Osteocyte (in vitro differentiated cells): ENCODE data around the gene TMEM239. TPM values are rescaled to one million over a fixed set of nuclear protein-coding genes. Genes with fewer than 3 reads are reported as not detected.
"Not testable (repeated sequence)": the region's sequence is repeated elsewhere in the genome, so short reads cannot be mapped to it uniquely, and the experiment has no call there.

Source experiments
- DNase-seq: peaks from one replicate; pipeline ENCODE4 v3.0.0; 2021; ENCODE audit warnings: mixed read lengths; ENCODE audit not compliant: unreplicated experiment; ENCODE audit errors: extremely low spot score
- H3K27ac Mint-ChIP-seq: one replicate; pipeline ENCODE4 v1.8.0; 2021; ENCODE audit warnings: mild to moderate bottlenecking, mixed read lengths; ENCODE audit not compliant: unreplicated experiment
- H3K27me3 Mint-ChIP-seq: one replicate; pipeline ENCODE4 v1.8.0; 2021; ENCODE audit warnings: mixed read lengths; ENCODE audit not compliant: unreplicated experiment
- H3K36me3 Mint-ChIP-seq: one replicate; pipeline ENCODE4 v1.8.0; 2021; ENCODE audit warnings: mixed read lengths; ENCODE audit not compliant: unreplicated experiment
- H3K4me1 Mint-ChIP-seq: one replicate; pipeline ENCODE4 v1.8.0; 2021; ENCODE audit warnings: mixed read lengths; ENCODE audit not compliant: unreplicated experiment
- H3K4me3 Mint-ChIP-seq: one replicate; pipeline ENCODE4 v1.8.0; 2021; ENCODE audit warnings: mild to moderate bottlenecking, moderate library complexity, mixed read lengths; ENCODE audit not compliant: unreplicated experiment
- H3K9me3 Mint-ChIP-seq: one replicate; pipeline ENCODE4 v1.8.0; 2021; ENCODE audit warnings: mixed read lengths; ENCODE audit not compliant: unreplicated experiment
- CTCF ChIP-seq: fragments of 200-600 bp; sonication (generic); IDR thresholded peaks from 2 replicates; pipeline ENCODE4 v1.5.0; 2021; ENCODE audit warnings: antibody characterized with exemption, mild to moderate bottlenecking, moderate library complexity
- total RNA-seq: library from RNA; stranded (reverse); gene quantifications from 2 replicates; pipeline ENCODE4 v1.2.1, GENCODE V29; 2021

TMEM239 gene
- total RNA-seq, 1 donor from 2014 or later: not detected

DNA sequence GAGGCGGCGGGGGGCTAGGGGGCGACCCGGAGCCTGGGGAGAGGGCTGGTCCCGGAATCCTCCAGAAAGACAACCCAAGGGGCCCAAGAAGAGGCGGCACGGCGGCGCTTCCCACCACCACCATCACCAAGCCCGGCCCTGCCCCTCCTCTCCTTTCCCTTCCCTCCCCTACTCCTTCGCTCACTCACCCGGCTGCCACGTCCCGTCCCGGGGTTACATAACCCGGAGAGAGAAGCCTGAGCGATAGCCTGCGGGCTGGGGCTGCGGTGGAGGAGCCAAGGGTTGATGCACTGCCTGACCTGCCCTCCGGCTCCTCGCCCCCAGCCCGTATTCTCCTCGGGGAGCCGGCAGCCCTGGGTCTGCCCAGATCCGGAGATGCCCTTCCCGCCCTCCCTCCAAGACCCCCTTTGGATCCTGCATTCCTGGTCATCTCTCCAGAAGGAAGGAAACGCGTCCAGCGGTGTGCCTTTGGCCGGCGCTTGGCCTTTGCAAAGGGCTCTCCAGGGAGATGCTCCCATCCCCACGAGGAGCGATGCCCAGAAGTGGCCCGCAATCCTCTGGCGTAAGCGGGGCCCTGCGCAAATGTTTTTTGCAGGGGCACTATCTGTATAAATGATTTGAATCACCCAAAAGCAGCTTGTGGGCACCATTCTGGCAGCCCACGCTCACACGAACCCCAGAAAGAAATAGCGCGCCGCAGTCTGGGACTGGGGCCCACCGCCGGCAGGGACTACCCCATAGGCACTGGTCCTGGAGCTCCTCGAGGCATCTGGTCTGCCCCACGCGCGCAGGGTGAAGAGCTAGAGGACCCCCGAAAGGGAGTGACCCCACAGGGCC lies 11.1 kb upstream of the TMEM239 start:
- Mint-ChIP-seq H3K9me3 (no peaks in the 10 kb centered on the region), H3K36me3 (peaks cover 6% of the 10 kb centered on the region), H3K27me3 (peaks cover 35% of the 10 kb centered on the region), H3K27ac (no peak overlapping the region), H3K4me3 (no peak overlapping the region), H3K4me1 (peaks cover 20% of the 10 kb centered on the region)
- DNase-seq: peak; percentile 81
- TF ChIP-seq CTCF: no peak

- peak; percentile 34 for DNase-seq
- Mint-ChIP-seq H3K9me3 (no peaks in the 10 kb centered on the region), H3K4me3 (no peak overlapping the region), H3K4me1 (peaks cover 17% of the 10 kb centered on the region), H3K36me3 (peaks cover 6% of the 10 kb centered on the region), H3K27ac (no peak overlapping the region), H3K27me3 (peaks cover 35% of the 10 kb centered on the region)
- no peak for TF ChIP-seq CTCF
Observed at GRCh38 chr20:2805689-2806350, 10.3 kb upstream of the TMEM239 start.

GRCh38 chr20:2806351-2806701 lies 9.8 kb upstream of the TMEM239 start:
- Mint-ChIP-seq H3K27ac (no peak overlapping the region), H3K27me3 (peaks cover 32% of the 10 kb centered on the region), H3K9me3 (peaks cover 4% of the 10 kb centered on the region), H3K4me3 (no peak overlapping the region), H3K36me3 (peaks cover 6% of the 10 kb centered on the region), H3K4me1 (peaks cover 12% of the 10 kb centered on the region)
- no peak for TF ChIP-seq CTCF
- DNase-seq: peak; percentile 46

DNA sequence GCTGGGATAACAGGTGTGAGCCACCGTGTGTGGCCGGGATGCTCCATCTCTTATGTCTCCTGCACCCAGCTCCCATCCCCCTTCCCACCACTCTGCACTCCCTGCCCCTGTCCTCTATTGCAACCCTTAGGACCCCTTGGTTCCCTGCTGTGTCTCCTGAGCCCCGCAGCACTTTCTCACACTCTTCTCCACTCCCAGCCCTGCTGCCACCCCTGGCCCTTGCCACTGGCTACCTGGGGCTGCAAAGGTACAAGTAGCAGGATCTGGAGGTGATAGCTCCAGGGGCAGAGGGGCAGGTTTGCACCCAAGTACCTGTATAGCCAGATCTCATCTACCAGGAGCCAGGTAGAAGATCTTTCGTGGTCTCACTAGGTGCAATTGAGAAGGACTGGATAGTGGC lies 9.1 kb upstream of the TMEM239 start:
- peak; percentile 73 for DNase-seq
- peaks cover 7% of the 10 kb centered on the region for H3K9me3 Mint-ChIP-seq
- peaks cover 6% of the 10 kb centered on the region for H3K36me3 Mint-ChIP-seq
- TF ChIP-seq CTCF: no peak
- no peak overlapping the region for H3K4me3 Mint-ChIP-seq
- no peak overlapping the region for H3K27ac Mint-ChIP-seq
- peaks cover 9% of the 10 kb centered on the region for H3K4me1 Mint-ChIP-seq
- peaks cover 32% of the 10 kb centered on the region for H3K27me3 Mint-ChIP-seq

DNA sequence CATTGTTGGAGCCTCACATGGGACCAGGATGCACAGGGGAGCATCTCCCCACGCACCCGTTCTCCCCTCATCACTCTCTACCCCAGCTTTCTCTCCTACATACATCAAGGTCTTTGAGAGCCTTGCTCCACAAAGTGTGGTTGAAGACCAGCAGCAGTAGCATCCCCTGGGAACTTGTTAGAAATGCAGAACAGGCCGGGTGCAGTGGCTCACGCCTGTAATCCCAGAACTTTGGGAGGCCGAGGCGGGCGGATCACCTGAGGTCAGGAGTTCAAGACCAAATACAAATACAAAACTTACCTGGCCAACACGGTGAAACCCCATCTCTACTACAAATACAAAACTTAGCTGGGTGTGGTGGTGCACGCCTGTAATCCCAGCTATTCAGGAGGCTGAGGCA lies 8.2 kb upstream of the TMEM239 start:
- H3K27me3 Mint-ChIP-seq: peaks cover 29% of the 10 kb centered on the region
- not testable (repeated sequence) for H3K27ac Mint-ChIP-seq, H3K4me1 Mint-ChIP-seq, H3K36me3 Mint-ChIP-seq, H3K4me3 Mint-ChIP-seq
- peak; percentile 62 for DNase-seq
- H3K9me3 Mint-ChIP-seq: peaks cover 12% of the 10 kb centered on the region
